ENCODE results near the gene SPATA21.
"Not testable (repeated sequence)": the region's sequence is repeated elsewhere in the genome, so short reads cannot be mapped to it uniquely, and the experiment has no call there.

The SPATA21 gene

DNA sequence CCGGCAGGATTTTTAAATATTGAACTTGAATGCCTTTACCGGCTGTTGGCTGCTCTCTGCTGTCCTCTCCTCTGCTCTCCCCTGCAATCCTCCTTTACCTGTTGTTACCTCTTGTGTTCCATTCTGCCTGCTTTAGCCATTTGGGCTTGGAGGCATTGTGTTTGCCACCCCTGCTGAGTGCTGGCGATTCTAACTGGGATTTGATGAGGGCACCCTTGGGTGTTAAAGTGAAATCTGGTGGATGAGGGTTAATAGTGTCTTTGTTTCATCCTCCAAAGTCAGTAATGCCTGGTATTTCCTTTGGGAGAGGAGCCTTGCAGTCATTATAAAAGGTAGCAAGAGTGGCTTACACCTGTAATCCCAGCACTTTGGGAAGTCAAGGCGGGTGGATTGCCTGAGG lies 60.3 kb downstream of the SPATA21 start:
- no peak for DNase-seq

GRCh38 chr1:16375521-16376340 lies 61.5 kb downstream of the SPATA21 start:
- no peak for DNase-seq

DNA sequence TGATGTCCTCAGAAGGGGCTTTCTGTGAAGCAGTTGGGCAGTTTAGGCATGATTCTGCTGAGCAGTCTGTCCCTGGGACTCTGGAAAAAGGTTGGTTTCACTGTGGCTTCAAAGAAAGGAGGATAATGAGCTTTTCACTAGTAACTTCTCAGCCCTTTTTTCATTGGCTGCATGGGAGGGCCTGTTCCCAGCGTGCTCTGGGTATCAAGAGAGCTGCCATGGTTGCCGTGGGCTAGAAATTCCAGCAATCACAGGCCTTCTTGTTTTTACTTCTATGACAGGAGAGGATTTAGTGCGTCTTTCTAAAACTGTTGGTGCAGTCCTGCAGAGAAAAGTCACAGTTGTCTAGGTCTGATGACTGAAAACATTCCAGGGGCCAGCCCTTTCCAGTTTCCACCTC lies 63.0 kb downstream of the SPATA21 start:
- DNase-seq: peak in 1 of 2 donors; percentile 4

DNA sequence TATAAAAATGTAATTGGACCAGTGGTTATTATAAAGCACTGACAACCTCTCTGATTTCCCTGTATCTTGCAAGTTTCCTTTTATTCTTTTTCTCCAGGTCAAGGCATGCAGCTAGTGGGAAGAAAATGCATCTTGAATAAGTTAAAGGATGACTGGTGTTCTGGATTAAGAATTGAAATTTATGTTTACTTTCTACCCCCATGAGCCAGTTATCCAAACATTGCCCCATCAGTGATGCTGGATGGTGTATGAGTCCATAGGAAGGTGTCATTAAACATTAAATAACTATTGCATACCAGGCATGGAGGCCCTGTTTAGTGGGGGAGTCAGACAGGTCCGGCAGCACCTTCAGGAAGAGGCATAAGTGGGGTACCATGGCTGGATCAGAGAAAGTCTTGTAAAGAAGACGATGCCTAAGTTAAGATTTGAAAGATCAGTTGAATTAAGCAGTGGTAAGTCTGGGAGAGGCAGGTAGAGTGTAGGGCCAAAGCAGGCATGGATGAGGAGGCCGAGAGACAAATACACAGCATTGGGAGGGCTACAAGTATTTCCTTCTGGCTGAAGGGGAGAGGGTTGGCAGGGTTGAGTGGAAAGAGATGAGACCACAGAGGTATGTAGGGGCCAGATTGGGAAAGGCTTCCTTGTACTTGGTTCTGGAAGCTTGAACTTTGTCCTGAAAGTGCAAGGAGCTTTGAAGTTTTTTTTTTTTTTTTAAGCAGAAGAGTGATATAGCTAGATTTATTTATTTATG lies 64.5 kb downstream of the SPATA21 start:
- DNase-seq: no peak

GRCh38 chr1:16371725-16372124 lies 65.5 kb downstream of the SPATA21 start:
- DNase-seq: no peak

- DNase-seq: no peak
These were observed 67.4 kb downstream of the SPATA21 start for GRCh38 chr1:16369821-16370220.

GRCh38 chr1:16367968-16368890 lies 69.0 kb downstream of the SPATA21 start:
- no peak for DNase-seq

DNA sequence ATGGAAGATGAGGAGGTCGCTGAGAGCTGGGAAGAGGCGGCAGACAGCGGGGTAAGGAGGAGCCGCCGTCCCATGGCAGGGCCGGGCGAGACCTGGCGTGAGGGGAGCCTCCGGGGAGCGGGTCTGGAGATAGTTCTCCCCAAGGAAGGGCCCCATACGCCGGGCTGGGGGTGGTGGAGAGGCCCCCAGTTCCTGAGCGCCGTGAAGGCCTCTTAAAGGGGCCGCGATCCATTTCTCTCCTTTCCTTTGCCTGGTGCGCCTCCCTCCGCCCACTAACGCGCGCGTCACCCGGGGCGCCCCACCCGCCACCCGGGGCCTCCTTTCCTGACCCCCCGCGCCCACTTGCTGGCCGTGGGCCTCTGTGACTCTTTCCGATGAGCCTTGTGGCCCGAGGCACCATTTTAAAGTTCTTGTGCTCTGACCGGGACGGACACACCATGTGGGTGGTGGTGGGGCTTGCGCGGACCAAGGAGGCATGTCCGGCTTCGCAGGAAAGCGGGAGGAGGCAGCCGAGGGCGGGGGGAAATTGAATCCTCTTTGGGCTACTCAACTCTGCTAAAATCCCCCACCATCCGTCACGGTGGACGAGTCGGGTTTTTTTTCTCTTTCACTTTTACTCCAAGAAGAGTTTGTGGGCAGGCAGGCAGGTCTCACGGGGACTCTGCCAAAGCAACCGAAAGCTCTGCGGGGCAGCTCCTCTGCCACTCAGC lies 69.8 kb downstream of the SPATA21 start:
- DNase-seq: peak; percentile 93 to 94

DNA sequence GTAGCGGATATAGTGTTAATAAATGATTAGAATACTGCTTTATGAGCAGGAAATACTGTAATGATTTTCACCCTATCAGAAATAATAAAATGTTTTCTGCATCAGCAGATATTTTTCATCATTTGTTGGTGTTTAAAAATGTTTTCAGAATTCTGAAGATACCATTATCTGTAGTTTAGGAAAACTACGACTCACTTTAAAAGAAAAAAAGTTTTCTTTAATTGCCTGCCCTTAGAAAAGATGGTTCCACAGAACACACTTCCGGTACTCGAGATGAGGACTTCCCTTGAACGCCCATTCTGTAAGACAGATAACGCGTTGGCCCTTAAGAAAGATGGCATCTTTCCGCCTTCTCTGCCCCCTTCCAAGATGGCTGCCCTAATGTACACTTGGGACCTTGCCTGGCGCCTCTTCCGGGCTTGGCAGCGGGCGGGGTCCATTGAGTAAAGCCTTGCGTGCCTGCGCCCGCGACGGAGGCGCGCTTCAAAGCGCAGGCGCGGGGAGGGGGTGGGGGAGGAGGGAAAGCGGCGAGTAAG lies 70.4 kb downstream of the SPATA21 start, which contains the start of gene SZRD1:
SZRD1 (plus strand) TSS at position 521 of the 536 bp plus-strand sequence. CDS start 16 bp downstream, outside the sequence.
- peak; percentile 97 to 99 for DNase-seq

DNA sequence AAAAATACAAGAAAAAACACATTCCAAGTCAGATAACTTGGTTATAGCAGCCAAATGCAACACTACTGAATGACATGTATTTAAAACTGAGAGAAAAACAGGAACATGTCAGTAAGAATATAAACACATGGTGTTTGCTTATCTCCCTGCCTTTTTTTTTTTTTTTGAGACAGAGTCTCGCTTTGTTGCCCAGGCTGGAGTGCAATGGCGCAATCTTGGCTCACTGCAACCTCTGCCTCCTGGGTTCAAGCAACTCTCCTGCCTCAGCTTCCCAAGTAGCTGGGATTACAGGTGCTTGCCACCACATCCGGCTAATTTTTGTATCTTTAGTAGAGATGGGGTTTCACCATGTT lies 72.1 kb downstream of the SPATA21 start:
- DNase-seq: not testable (repeated sequence)

DNA sequence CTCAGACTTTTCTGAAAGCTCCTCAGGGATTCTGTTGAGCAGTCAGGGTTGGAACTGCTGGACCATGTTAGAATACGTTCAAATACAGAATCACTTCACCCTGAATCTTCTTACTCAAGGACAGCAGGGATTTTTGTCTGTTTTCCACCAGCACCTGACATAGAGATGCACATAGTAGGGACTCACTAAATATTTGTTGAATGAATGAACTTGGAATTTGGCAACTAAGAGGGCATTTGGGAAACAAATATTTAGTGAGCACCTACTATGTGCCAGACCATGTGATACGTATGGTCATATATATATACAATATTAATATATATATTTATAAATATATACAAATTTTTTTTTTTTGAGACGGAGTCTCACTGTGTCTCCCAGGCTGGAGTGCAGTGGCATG lies 80.4 kb downstream of the SPATA21 start:
- no peak for DNase-seq

- DNase-seq: no peak
These were observed 82.6 kb downstream of the SPATA21 start for GRCh38 chr1:16354619-16355018.

- DNase-seq: no peak
These were observed 84.2 kb downstream of the SPATA21 start for GRCh38 chr1:16352842-16353535.

- DNase-seq: peak; percentile 84 to 85
These were observed 85.0 kb downstream of the SPATA21 start, which contains the start of gene FBXO42 for GRCh38 chr1:16351994-16352841. Gene FBXO42, minus strand, starts transcription at chr1:16352480. Its CDS starts 37,062 bp downstream, at chr1:16315418.

- no peak for DNase-seq
These were observed 85.7 kb downstream of the SPATA21 start for GRCh38 chr1:16351456-16351993.

GRCh38 chr1:16349847-16350406 lies 87.3 kb downstream of the SPATA21 start:
- no peak for DNase-seq
